Measurements from ENCODE around the gene ASB3. TPM values are rescaled to one million over a fixed set of nuclear protein-coding genes. Genes with fewer than 3 reads are reported as not detected.
"Not testable (repeated sequence)": the region's sequence is repeated elsewhere in the genome, so short reads cannot be mapped to it uniquely, and the experiment has no call there.

Gene ASB3
- total and polyA plus RNA-seq, 12 donors: 10.1 to 51.3 (median 21.4) TPM

DNA sequence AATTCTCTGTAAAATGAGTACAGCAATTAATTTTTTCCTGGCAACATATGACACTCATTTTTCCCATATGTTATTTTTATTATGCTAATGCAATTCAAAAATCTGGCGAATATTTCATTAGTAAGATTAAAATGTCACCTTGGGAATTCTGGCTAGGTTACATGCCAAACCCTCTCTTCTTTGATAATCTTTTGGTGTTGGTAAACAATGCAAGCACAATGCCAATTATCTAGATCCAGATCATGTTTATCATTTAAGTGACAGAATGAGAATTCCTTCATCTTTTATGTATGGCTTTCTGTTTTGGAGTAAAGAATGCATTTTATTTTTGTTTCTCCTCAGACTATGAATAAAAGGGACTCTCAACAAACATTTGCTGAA, 39.3 kb upstream of the ASB3 start:
- no peak for DNase-seq
- Histone ChIP-seq H3K36me3 (replicated peaks in 1 of 2) (no peaks in the 10 kb centered on the region), H3K4me3 (no peak overlapping the region), H3K27ac (peak overlapping the region in 2 of 5 donors; percentile 42 to 52), H3K27me3 (no peaks in the 10 kb centered on the region), H3K4me1 (replicated peaks in 1 of 2) (peaks cover 11 to 16% of the 10 kb centered on the region in 2 donors), H3K9me3 (replicated peaks in 1 of 3) (no peaks in the 10 kb centered on the region)
- 51 to 63% (median 55%) methylated on average over 1 of the region's 1 CpG for WGBS, 4 donors
- intact Hi-C loops (cut with DNase I): no loop called here
- TF ChIP-seq, protein P1, sequence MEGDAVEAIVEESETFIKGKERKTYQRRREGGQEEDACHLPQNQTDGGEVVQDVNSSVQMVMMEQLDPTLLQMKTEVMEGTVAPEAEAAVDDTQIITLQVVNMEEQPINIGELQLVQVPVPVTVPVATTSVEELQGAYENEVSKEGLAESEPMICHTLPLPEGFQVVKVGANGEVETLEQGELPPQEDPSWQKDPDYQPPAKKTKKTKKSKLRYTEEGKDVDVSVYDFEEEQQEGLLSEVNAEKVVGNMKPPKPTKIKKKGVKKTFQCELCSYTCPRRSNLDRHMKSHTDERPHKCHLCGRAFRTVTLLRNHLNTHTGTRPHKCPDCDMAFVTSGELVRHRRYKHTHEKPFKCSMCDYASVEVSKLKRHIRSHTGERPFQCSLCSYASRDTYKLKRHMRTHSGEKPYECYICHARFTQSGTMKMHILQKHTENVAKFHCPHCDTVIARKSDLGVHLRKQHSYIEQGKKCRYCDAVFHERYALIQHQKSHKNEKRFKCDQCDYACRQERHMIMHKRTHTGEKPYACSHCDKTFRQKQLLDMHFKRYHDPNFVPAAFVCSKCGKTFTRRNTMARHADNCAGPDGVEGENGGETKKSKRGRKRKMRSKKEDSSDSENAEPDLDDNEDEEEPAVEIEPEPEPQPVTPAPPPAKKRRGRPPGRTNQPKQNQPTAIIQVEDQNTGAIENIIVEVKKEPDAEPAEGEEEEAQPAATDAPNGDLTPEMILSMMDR (IDR thresholded peaks at IDR 0.05): no peak
- TF ChIP-seq POLR2A (IDR thresholded peaks at IDR 0.05): no peak

DNA sequence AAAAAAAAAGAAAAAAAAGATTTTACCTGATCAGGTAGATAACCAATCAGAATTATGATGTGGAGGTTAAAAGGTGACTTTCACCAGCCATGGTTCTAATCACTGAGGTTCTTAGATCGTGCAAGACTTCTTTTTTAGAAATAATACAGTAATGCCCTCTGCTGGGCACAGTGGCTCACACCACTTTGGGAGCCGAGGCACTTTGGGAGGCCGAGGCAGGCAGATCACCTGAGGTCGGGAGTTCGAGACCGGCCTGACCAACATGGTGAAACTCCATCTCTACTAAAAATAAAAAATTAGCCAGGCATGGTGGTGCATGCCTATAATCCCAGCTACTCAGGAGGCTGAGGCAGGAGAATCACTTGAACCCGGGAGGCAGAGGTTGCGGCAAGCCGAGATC, 36.9 kb upstream of the ASB3 start:
- DNase-seq; H3K27ac ChIP-seq; intact Hi-C loops (cut with DNase I); H3K27me3 ChIP-seq; H3K4me3 ChIP-seq; H3K9me3 ChIP-seq (replicated peaks in 1 of 3): not testable (repeated sequence)
- 88 to 93% (median 91%) methylated on average over 9 of the region's 9 CpGs for WGBS, 4 donors
- TF ChIP-seq, protein P1 (IDR thresholded peaks at IDR 0.05): peak in 1 of 6 experiments; percentile 16
- peaks cover 0 to 12% of the 10 kb centered on the region in 2 donors for H3K36me3 ChIP-seq (replicated peaks in 1 of 2)
- H3K4me1 ChIP-seq (replicated peaks in 1 of 2): peaks cover 11 to 16% of the 10 kb centered on the region in 2 donors

DNA sequence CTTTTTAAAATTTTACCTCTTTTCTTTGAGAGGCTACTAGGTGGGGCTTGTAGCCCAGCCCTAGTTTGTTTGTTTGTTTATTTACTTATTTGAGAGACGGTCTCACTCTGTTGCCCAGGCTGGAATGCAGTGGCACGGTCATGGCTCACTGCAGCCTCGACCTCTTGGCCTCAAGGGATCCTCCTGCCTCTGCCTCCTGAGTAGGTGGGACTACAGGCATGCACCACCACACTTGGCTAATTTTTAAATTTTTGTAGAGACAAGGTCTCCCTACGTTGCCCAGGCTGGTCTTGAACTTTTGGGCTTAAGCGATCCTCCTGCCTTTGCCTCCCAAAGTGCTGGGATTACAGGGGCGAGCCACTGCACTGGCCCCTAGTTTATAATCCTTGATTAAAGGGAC, 35.1 kb upstream of the ASB3 start:
- 92 to 96% (median 94%) methylated on average over 6 of the region's 6 CpGs for WGBS, 4 donors
- Histone ChIP-seq H3K36me3 (replicated peaks in 1 of 2) (peaks cover 0 to 23% of the 10 kb centered on the region in 2 donors), H3K4me1 (replicated peaks in 1 of 2) (peaks cover 5 to 11% of the 10 kb centered on the region in 2 donors), H3K4me3 (no peak overlapping the region), H3K9me3 (replicated peaks in 1 of 3) (no peaks in the 10 kb centered on the region), H3K27me3 (no peaks in the 10 kb centered on the region), H3K27ac (no peak overlapping the region)
- DNase-seq: no peak
- TF ChIP-seq, protein P1 (IDR thresholded peaks at IDR 0.05): no peak
- TF ChIP-seq POLR2A (IDR thresholded peaks at IDR 0.05): no peak
- intact Hi-C loops (cut with DNase I): no loop called here

DNA sequence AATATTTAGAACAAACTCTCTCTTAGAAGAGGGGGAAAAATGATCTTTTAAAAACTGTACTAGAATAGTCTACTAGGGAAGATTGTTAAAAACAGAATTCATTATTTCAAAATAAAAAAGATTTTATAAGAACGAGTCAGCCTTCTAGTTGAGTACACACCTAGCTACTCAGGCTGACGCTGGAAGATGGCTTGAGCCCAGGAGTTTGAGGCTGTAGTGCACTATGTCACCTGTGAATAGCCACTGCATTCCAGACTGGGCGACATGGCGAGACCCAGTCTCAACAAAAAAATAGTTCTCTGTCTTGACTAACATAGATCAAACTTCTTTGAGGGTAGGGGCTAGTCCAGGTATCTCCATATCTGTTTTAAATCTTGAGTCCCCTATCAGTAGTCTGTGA, 34.0 kb upstream of the ASB3 start:
- peaks cover 0 to 27% of the 10 kb centered on the region in 2 donors for H3K36me3 ChIP-seq (replicated peaks in 1 of 2)
- H3K4me1 ChIP-seq (replicated peaks in 1 of 2): peaks cover 0 to 1% of the 10 kb centered on the region in 2 donors
- WGBS, 4 donors: 87 to 96% (median 93%) methylated on average over 4 of the region's 4 CpGs
- H3K9me3 ChIP-seq (replicated peaks in 1 of 3): no peaks in the 10 kb centered on the region
- intact Hi-C loops (cut with DNase I): no loop called here
- no peak for DNase-seq
- no peak overlapping the region for H3K4me3 ChIP-seq
- TF ChIP-seq POLR2A (IDR thresholded peaks at IDR 0.05): no peak
- TF ChIP-seq, protein P1 (IDR thresholded peaks at IDR 0.05): no peak
- H3K27ac ChIP-seq: no peak overlapping the region
- H3K27me3 ChIP-seq: no peaks in the 10 kb centered on the region

Data from adrenal gland (tissue), 12 donors.